Esophagus squamous epithelium (tissue), 5 donors: ENCODE measurements around the gene OR52E1. TPM values are rescaled to one million over a fixed set of nuclear protein-coding genes. Genes with fewer than 3 reads are reported as not detected.
"Not testable (repeated sequence)": the region's sequence is repeated elsewhere in the genome, so short reads cannot be mapped to it uniquely, and the experiment has no call there.

Source experiments
- DNase-seq: peaks from one replicate; lab custom pipeline; 2025; lab: John Stamatoyannopoulos, UW
- H3K27ac ChIP-seq, 4 donors: fragments of 200-600 bp; sonication (generic); one replicate each; pipeline ENCODE4 v1.5.1; 2016 to 2019; ENCODE audit warnings: mild to moderate bottlenecking in 1 of 4
- H3K27me3 ChIP-seq, 4 donors: fragments of 200-600 bp; sonication (generic); 1 replicate in 3 of 4; 2 replicates in 1 of 4; pipeline versions ENCODE4 v1.5.1 to v1.6.0; 2017 to 2021; ENCODE audit warnings: antibody characterized with exemption in 1 of 4
- H3K36me3 ChIP-seq, 3 donors: fragments of 200-600 bp; sonication (generic); one replicate each; pipeline ENCODE4 v1.5.1; 2016 to 2019
- H3K4me1 ChIP-seq, 3 donors: fragments of 200-600 bp; sonication (generic); one replicate each; pipeline ENCODE4 v1.5.1; 2017 to 2019
- H3K4me3 ChIP-seq, 4 donors: fragments of 200-600 bp; sonication (generic); 1 replicate in 3 of 4; 2 replicates in 1 of 4; pipeline ENCODE4 v1.5.1; 2016 to 2019; ENCODE audit warnings: mild to moderate bottlenecking in 2 of 4, moderate library complexity in 1 of 4
- H3K9me3 ChIP-seq, 3 donors: fragments of 200-600 bp; sonication (generic); one replicate each; pipeline ENCODE4 v1.5.1; 2016 to 2019
- CTCF ChIP-seq, 6 experiments: fragments of 450-650 bp in 4 of 6; fragments of 200-600 bp in 2 of 6; sonication (generic) in 2 of 6; IDR thresholded peaks; one replicate each; pipeline ENCODE4 v1.5.1; 2016 to 2019; ENCODE audit warnings: antibody characterized with exemption in 6 of 6, mild to moderate bottlenecking in 4 of 6, moderate library complexity in 4 of 6
- POLR2A ChIP-seq, 4 donors: fragments of 450-650 bp; IDR thresholded peaks; one replicate each; pipeline ENCODE4 v1.6.1; 2017; ENCODE audit warnings: antibody characterized with exemption in 4 of 4, mild to moderate bottlenecking in 4 of 4, moderate library complexity in 3 of 4
- WGBS, 2 donors: methylation state at CpG; one replicate each; pipeline ENCODE4 v1.1.5; 2018; 5-methylcytosine and 5-hydroxymethylcytosine counted together
- intact Hi-C: fragments of 100-400 bp; cut with DNase I; formaldehyde crosslinking; loops from one replicate; pipeline ENCODE4 v1.15.0; 2022
- total RNA-seq, 4 donors: library from RNA; depleted of rRNA; stranded (reverse); fragments of >200 nt; gene quantifications; one replicate each; pipeline ENCODE4 v1.1.0, GENCODE V29; 2016
- donor health status: DM: yes; HTN: yes; CAD: no.

OR52E1 gene
- total RNA-seq, 4 donors from 2014 or later: not detected

GRCh38 chr11:5040876-5041275, 28.5 kb upstream of the OR52E1 start:
- no peaks in the 10 kb centered on the region for H3K9me3 ChIP-seq
- H3K4me1 ChIP-seq: no peaks in the 10 kb centered on the region
- intact Hi-C loops: no loop called here
- WGBS, 2 donors: 42 to 57% methylated on average over 4 of the region's 4 CpGs
- H3K27me3 ChIP-seq: no peaks in the 10 kb centered on the region
- no peak overlapping the region for H3K27ac ChIP-seq
- no peak for TF ChIP-seq CTCF (IDR thresholded peaks at IDR 0.05)
- no peak for TF ChIP-seq POLR2A (IDR thresholded peaks at IDR 0.05)
- H3K36me3 ChIP-seq: no peaks in the 10 kb centered on the region
- no peak overlapping the region for H3K4me3 ChIP-seq
- DNase-seq: no peak

GRCh38 chr11:5042091-5042490, 27.3 kb upstream of the OR52E1 start:
- Histone ChIP-seq H3K27me3 (no peaks in the 10 kb centered on the region), H3K9me3 (no peaks in the 10 kb centered on the region), H3K27ac (no peak overlapping the region), H3K36me3 (no peaks in the 10 kb centered on the region), H3K4me1 (no peaks in the 10 kb centered on the region), H3K4me3 (no peak overlapping the region)
- no peak for DNase-seq
- intact Hi-C loops: no loop called here
- no peak for TF ChIP-seq CTCF (IDR thresholded peaks at IDR 0.05)
- TF ChIP-seq POLR2A (IDR thresholded peaks at IDR 0.05): no peak
- WGBS, 2 donors: 48 to 74% methylated on average over 3 of the region's 3 CpGs

- 47 to 51% methylated on average over 2 of the region's 2 CpGs for WGBS, 2 donors
- Histone ChIP-seq H3K9me3 (no peaks in the 10 kb centered on the region), H3K27me3 (no peaks in the 10 kb centered on the region), H3K4me1 (no peaks in the 10 kb centered on the region), H3K27ac (no peak overlapping the region), H3K36me3 (no peaks in the 10 kb centered on the region), H3K4me3 (no peak overlapping the region)
- intact Hi-C loops: no loop called here
- TF ChIP-seq CTCF (IDR thresholded peaks at IDR 0.05) (no peak), POLR2A (IDR thresholded peaks at IDR 0.05) (no peak)
- no peak for DNase-seq
These were observed 26.0 kb upstream of the OR52E1 start for GRCh38 chr11:5043380-5043779.

GRCh38 chr11:5046226-5046625, 23.1 kb upstream of the OR52E1 start, which contains the start of gene OR52J3:
Gene OR52J3 (plus strand): TSS chr11:5046526. CDS start chr11:5046526, 0 bp downstream.
- Histone ChIP-seq H3K27me3 (no peaks in the 10 kb centered on the region), H3K4me1 (no peaks in the 10 kb centered on the region), H3K36me3 (no peaks in the 10 kb centered on the region), H3K27ac (no peak within 1 kb of the TSS), H3K4me3 (no peak within 1 kb of the TSS), H3K9me3 (no peaks in the 10 kb centered on the region)
- TF ChIP-seq POLR2A (IDR thresholded peaks at IDR 0.05) (no peak), CTCF (IDR thresholded peaks at IDR 0.05) (no peak)
- WGBS, 2 donors: 62 to 70% methylated on average over 1 of the region's 1 CpG
- intact Hi-C loops: no loop called here
- DNase-seq: no peak

- no peak for DNase-seq
- Histone ChIP-seq H3K27me3 (no peaks in the 10 kb centered on the region), H3K36me3 (no peaks in the 10 kb centered on the region), H3K4me3 (no peak overlapping the region), H3K9me3 (no peaks in the 10 kb centered on the region), H3K27ac (no peak overlapping the region), H3K4me1 (no peaks in the 10 kb centered on the region)
- intact Hi-C loops: no loop called here
- 76 to 82% methylated on average over 15 of the region's 15 CpGs for WGBS, 2 donors
- TF ChIP-seq CTCF (IDR thresholded peaks at IDR 0.05): no peak
- no peak for TF ChIP-seq POLR2A (IDR thresholded peaks at IDR 0.05)
These were observed 22.5 kb upstream of the OR52E1 start for GRCh38 chr11:5046754-5047330.

GRCh38 chr11:5058679-5059078, 10.7 kb upstream of the OR52E1 start:
- WGBS, 2 donors: 64 to 72% methylated on average over 5 of the region's 5 CpGs
- H3K36me3 ChIP-seq, H3K4me3 ChIP-seq, H3K27ac ChIP-seq, DNase-seq, intact Hi-C loops, H3K4me1 ChIP-seq, H3K27me3 ChIP-seq, H3K9me3 ChIP-seq: not testable (repeated sequence)
